Hematopoietic multipotent progenitor cell treated with erythropoietin and hydrocortisone succinate and interleukin-3 and kit ligand, for 15 days (in vitro differentiated cells): ENCODE measurements around the gene LMBR1L.

Source experiments
- DNase-seq: peaks from one replicate; pipeline ENCODE4 v3.0.0-alpha.2; 2015; ENCODE audit warnings: low spot score

Gene LMBR1L

DNA sequence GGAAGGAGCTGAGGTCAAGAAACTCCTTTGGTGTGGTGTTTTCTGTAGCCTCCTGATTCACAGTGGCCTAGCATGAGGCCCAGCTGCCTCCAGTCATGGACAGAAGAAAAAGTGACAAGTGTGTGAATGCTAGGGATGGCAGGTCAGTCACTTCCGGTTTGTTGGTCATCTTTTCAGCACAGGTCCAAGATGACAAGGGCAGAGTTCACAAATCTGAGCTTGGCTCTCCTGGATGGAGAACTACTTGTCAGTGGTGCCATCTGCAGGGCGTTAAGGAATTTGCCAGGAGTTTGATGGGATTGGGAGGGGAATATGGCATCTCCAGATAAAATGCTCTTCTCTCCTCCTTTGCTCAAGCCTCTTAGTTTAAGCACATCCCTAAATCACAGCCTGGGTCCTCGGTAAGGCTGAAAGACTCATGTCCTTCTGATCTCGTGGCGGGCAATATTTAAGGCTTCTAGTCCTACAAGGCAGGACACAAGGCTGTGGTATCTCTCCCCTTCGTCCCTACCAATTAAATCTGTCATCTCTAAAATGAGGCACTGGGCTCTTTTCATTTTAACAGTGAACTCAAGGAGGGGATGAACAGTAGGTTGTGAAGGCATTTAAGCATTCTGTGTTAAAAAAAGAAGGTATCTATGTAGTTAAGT, 10.5 kb upstream of the LMBR1L start:
- no peak for DNase-seq

DNA sequence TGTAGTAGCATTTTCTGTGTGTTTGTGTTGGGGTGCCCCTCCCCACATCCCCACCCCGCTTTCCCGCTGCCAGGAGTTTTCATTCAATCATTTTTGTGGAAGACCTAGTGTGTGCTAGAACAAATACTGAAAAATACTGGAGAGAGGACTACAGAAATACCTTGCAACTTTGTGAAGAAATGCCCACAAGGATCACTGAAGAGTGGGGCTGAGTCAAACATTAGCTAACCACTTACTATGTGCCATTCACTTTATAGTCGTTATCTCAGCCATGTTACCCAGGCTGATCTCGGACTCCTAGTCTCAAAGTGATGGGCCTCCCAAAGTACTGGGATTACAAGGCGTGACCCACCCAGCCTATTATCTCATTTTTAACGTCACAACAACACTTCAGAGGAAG, 559 bp upstream of the LMBR1L start:
- DNase-seq, result no peak

DNA sequence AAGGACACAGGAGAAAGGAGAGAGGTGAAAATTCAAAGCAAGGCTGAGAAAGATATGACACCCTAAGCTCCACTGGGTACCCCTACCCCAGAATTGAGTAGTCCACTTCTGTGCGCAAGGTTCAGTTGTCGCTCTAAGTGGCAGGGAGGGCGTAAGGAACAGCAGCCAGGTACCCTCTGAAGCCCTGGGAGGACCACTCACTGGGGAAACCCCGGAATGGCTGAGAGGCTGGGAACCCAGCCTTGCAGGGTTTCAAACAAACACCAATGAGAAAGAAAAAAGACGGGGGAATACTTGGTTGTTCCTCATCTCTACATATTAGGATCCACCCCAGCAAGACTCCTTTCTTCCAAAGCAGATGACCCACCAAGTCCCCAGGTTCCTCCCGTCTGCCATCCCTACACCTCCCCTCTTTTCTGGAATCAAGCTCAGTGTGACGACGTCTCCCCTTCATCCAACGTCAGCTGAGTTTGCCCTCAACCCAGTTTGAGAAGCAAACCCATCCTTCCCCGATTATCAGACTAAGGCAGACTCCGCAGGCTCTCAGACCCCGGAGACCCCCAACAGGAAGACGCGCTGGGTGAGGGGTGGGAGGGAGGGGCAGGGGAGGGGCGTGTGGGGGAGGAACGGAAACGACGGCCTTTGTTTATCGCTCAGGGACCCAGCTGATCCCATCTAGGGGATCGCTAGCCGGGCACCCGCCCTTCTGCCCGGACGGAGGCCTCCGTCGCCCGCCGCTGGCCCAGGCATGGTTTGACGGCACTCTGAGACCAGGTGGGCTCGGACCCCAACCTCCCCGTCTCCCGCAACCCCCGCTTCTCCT, 795 bp downstream of the LMBR1L start:
- DNase-seq, result no peak

DNA sequence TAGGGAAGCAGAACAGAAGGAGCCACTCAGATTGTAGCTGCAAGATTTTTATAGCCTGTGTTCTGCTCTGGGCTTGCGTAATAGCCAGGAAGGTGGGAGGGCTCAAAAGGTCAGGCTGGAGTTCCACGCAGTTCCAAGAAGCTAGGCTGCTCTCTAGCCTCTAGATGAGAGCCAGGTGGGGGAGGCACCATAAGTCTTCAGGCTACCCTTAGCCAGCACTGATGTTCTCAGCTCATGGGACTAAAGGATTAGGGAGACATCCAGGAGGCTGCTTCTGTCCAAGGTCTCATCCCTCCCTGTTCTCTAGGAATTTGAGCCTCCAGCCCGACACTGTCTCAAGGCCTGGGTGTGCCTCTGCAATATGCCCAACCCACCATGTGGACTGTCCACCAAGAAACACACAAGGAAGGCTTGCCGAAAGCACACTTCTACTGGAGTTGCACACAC, 1.7 kb downstream of the LMBR1L start:
- no peak for DNase-seq

DNA sequence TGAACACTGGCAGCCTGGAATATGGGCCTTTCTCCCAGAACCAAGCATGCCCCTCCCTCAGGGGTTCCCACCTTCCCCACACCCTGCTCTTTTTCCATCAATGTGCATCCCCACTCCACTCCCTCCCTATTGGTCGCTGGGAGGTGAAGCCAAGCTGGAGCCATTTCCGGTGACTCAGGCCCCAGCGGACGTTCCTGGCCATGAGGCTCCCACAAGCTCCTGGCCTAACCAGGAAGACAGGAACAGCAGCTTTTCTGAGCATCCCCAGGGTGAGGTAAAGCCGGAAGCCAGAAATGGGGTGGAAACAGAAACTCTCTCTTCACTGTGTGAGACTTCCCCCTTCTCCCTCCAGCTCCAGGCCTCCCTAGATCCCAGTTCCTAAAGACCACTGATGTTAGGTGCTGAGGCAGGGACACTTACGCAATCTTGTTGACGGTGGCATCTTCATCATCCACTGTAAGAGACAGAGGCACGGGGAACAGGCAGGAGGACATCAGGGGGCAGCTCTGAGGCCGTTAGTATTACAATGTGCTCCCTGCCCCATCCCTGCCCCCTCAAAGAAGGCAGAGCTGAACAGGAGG, 5.1 kb downstream of the LMBR1L start:
- DNase-seq, result no peak

DNA sequence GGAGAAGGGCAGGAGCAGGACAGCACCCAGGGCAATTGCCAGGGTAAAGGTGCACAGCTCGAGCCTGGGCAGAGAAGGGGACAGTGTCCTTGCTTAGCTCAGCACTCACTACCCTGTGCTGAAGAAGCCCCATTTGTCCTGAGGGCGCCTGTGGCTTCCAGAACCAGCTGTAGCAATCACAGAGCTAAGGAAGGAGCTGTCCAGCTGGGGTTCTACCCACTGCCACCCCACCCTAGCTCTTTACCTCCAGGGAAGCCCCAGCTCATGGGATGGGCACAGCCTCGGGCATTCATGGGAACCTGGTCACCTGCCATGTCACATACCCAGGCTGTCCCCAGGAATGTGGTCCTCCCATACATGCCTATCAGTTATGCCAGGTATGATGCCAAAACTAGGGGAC, 5.8 kb downstream of the LMBR1L start:
- DNase-seq, result no peak

DNA sequence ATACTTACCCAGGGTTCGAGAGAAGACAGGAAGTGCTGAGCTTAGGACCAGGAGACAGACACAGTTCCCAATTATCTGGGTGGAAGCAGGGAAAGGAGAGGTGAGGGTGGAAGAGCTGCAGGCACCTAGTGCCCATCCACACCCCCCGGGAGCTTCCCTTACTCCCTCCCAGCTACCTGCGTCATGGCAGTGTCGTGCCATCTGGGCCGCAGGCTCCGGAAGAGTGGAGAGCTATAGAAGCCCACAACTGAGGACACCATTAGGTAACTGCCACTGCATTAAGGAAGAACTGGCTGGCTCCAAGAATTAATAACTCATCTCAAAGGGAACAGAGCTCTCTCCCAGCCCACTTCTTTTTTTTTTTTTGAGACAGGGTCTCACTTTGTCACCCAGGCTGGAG, 10.3 kb downstream of the LMBR1L start:
- DNase-seq, result no peak

DNA sequence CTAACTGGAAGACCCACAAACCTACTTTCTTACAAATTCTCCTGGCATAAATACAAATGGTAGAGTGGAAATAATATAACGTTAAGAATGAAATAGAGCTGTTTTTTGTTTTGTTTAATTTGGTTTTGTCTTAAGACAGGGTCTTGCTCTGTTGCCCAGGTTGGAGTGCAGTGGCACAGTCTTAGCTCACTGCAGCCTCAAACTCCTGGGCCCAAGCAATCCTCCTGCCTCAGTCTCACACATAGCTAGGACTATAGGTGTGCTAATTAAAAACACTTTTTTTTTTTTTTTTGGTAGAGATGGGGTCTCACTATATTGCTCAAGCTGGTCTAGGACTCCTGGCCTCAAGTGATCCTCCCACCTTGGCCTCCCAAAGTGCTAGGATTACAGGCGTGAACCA, 11.9 kb downstream of the LMBR1L start:
- DNase-seq, result no peak

DNA sequence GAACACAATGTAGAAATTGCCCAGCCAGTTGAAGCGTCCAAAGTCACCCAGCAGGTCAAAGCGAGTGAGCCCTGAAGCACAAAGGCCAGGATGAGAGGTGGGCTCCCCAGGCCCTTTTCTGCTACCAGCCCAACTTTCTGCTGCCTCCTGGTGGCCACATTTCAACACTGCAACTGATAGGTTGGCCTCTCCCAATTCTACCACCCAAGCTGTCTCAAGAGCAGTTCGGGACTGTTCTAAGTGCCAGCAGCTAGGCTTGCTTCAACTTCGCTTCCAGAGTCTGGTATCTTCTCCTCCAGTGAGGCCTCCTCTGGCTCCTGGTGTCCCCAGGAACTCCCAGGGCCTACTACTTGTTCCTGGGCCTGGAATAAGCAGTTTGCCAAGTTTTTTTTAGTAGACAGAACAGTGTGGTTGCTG, 12.6 kb downstream of the LMBR1L start:
- peak; percentile 72 for DNase-seq

DNA sequence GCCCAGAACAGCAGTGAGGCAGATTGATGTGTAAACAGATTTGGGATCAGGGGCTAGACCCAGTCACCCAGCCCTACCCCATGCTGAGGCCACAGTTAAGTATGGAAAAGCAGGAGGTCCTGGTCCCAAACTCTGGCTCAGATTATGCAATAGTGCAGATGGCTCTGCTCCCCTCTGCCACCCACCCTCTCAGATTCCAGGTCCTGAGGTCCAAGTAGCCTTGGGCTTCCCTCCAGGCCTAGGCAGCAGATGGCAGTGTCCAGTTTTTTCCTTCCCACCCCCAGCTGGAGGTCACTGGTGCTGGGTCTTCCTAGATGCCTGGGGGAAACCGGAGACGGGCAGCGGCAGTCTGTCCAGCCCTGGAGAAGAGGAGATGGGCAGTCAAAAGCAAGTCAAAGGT, 13.3 kb downstream of the LMBR1L start:
- no peak for DNase-seq

DNA sequence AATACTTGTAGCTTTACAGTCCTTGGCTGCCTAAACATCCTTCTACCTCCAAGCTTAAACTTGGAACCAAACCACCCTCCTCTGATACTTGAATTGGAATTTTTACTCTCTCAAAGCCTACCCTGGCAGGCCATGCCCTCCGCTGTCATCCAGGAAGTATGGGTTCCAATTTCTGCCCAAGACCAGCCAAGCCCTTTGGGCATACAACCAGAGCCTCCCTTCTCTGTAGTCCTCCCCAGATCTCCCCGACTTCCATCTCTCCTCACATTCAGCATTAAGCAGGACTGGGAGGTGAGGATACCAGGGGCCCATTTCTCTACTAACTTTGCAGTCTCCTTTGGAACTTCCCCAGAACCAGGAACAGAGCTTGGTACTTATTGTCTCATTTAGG, 15.7 kb downstream of the LMBR1L start:
- DNase-seq, result no peak

DNA sequence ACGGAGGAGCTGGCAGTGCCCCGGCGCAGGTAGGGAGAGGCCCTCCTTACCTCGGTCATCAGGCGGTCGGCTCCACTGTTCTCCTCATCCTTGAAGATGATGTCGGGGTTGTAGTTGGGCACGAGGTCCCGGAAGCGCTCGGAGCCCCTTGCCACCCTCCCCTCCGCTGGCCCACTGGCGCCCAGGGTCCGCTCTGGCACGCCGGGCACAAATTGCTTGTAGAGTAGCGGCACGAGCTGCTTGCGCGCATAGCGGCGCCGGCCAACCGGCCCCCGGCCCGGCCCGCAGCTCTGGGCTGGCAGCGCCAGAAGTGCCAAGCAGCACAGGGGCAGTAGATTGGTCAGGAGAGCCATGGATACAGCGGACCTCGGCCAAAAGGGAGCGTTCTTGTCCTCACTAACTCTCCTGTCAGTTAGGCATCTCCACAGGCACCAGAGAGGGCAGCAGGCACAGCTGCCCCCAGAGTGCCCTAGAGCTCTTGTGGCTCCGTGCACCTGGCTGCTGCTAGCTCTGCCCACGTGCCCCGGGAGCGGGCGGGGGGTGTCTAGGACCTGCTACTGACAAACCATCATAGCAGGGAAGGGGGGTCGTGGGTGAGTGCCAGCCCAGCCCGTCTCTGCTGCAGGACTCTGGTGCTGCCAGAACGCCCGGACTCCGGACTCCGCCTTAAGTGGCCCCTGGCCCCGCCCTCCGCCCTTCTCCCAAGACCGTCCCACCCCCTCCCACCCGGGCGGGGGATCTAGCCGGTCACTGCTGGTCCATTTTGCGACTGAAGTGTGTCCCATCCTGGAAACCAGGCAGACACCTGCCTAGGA, 16.3 kb downstream of the LMBR1L start, which contains the start of gene DHH:
Gene DHH, minus strand, starts transcription at position 642 of the 815 bp plus-strand sequence. Its CDS starts 289 bp downstream, at position 353.
- DNase-seq, result no peak

DNA sequence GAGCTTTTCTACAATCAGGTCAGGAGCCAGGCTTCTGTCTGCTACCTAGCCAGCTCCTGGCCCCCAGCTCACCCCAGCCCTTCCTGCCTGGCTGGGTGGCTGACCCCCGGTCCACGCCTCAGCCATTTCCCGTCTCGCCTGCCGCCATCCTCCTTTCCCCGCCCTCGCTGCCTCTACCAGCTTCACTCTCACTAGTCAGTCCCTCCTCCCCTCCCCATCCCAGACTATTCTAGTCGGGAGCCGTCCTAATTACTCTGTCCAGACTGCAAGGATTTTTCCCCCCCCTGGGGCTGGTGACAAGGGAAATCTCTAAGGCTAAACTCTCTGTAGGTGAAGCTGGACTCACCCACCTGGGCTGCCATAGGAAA, 16.9 kb downstream of the LMBR1L start:
- no peak for DNase-seq

DNA sequence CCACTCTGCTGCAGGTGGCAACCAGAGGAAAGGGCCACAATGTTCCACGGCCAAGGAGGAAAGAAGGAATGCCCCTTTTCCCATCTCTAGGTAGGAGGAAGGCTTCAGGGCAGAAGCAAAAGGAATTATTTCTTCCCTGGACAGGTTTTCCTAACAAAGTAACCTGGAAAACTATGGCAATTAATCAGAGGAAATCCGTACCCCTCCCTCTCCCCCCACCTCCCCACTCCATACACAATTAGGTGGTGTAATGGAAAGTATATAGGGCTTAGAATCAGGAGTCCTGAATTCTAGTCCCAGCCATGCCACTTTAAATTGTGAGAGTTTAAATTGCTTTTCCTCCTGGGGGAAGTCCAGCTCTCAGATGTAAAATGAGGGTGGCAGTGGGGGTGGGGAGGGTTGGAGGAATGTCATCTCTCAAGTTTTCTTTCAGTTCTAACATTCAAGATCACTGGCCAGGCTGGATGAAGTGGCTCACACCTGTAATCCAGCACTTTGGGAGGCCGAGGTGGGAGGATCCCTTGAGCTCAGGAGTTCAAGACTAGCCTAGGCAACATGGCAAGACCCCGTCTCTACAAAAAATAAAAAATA, 17.7 kb downstream of the LMBR1L start:
- DNase-seq, result no peak

DNA sequence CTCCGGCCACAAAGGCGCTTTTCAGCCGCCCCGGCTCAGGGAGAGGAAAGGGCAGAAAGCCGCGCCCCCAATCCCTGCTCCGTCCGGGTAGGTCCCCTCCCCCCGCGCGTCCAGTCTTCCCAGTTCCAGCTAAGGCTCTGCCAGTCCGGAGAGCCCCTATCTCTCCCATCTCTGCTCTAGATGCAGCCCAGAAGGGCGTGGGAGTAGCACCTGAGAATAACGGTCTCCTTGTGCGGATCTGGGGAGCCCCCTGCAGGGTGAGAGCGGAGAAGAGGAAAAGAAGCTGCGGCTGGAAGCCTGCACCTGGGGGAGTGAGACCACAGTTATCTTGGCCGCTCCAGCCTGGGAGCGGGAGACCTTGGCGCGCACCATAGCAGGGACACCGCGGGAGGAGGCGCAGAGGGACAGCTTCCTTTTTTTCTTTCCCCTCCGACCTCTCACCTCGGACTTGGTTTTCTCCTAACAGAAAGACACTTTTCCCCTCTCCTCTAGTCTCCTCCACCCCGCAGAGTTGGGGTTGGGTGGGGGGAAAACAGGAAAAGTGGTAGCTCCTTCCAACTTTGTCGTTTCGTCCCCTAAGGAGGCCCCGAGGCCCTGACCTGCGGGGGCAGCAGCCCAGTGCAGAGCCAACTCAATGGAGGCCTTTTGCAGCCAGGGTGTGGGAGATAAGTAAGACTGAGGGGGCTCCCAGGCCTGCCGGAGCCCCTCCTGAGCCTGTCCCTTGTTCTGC, 18.4 kb downstream of the LMBR1L start:
- no peak for DNase-seq

DNA sequence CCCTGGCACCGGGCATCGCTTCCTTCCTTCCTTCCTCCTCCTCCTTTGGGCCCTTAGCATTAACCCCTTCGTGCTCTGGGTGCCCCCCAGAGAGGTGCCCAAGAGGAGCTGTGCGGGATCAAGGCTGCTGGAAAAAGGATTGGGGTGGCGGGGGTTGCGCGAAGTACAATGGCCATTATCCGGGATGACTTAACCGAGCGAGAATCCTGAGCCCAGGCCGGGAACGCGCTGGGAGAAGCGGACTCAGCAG, 18.9 kb downstream of the LMBR1L start:
- DNase-seq, result no peak

DNA sequence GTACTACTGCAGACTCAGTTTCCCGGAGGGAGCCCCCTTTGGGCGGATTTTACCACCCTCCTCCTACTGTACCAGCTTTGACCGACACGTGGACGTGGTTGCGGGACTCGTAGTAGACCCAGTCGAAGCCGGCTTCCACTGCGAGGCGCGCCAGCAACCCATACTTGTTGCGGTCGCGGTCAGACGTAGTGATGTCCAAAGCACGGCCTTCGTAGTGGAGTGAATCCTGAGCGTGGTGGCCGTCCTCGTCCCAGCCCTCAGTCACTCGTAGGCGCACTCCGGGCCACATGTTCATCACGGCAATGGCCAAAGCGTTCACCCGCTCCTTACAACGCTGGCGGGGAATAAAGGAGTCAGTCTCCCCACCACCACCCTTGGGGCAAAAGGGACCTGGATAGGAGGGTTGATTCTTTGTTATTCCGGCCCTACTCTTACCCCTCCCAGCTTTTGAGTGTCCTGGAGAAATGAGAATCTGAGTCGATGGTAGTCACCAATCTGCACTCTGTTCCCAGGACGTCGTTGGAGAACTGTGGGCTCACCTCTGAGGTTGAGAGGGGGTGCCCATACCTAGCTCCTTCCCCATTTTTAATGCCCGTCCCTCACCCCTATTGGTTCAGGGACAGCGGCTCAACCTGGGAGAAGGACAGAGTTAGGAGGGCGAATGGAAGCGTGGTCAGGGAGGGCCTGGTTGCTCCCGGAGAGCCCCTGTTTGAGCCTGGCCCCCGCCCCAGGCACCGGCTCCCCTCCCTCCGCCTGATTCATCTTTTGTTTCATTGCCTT, 19.4 kb downstream of the LMBR1L start:
- no peak for DNase-seq

DNA sequence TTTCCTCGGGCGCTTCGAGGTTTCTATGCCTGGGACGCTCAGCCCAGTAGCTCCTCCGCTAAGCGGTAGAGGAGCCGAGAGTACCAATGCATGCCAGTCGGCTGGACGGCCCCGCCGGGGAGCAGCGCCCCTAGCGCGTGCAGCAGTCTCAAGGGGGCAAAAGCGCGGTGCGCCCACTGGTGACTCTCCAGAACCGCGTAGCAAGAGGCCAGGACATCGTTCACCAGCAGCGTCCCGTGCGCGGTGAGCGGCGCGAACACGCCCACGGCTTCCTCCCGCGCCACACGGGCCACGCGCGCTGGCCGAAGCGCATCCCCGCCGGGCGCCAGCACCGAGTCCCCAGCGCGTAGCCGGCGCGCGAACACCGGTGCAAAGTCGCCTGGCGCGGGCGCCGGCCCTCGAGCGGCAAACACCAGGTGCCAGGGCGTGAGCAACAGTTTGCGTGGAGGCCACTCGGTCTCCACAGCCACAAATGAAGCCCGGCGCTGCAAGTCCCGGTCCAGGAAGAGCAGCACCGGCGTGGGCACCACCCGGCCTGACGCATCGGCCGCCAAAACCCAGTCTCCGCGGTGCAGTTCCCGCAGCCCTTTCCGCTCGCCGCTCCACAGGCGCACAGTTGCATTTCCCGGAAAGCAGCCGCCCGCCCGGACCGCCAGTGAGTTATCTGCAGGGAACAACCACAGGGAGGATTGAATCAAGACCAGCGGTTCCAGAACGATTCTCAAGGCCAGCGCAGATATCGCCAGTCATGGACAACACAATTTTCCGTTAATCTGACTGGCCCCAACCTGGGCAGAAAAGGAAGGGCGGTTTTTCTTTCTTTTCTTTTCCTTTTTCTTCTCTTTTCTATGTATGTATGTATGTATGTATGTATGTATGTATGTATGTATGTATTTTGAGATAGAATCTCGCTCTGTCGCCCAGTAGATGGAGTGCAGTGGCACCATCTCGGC, 20.6 kb downstream of the LMBR1L start:
- DNase-seq, result no peak

DNA sequence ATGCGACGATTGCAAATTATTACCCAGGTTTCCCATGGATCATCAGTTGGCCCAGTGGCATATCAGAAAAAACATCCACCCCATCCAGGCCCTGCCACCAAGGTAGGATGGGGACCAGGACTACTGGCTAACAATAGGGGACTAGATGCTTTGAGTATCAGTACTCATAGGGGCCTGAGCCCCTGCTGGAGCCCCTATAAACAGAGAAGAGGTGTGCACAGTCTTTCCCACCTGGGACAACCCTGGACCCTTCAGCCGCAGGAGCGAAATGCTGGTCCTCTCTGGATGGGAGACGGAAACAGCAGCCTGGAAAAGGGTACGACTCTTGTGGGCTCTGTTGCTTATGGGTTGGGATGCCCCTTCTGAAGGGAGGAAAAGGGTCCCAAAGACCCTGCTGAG, 21.7 kb downstream of the LMBR1L start:
- no peak for DNase-seq
